Measurements from ENCODE around the gene INSM2. TPM values are rescaled to one million over a fixed set of nuclear protein-coding genes. Genes with fewer than 3 reads are reported as not detected.

INSM2 gene
- total RNA-seq, 2 donors from 2014 or later = not detected

DNA sequence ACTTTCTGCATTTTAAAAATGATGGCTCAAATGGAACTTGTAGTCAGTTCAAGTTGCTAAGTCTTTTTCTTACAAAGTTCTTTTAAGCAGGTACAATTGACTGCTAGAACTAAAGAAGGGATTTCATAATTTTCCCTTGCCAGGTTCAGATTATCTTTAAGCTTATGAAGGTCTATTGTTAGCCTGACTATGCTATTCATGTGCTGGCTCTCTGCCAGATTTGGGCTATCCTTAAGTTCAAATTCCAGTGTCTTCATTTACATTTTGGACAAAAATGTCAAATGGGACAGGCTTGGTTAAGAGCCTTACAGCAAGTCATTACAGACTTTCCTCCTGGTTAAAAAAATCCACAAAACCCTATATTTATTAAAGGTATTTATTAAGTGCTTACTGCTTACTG lies 42.3 kb downstream of the INSM2 start:
- Histone ChIP-seq H3K36me3 (peaks cover 4% of the 10 kb centered on the region), H3K27ac (no peak overlapping the region), H3K4me3 (no peak overlapping the region), H3K27me3 (replicated peaks; ENCODE audit: insufficient read depth) (no peaks in the 10 kb centered on the region), H3K4me1 (ENCODE audit: control insufficient read depth in 1 of 2, low read depth in 2 of 2) (no peaks in the 10 kb centered on the region), H3K9me3 (no peaks in the 10 kb centered on the region)
- ATAC-seq (ENCODE audit: insufficient number of reproducible peaks, low FRiP score, low read depth) = no peak
- TF ChIP-seq, protein P1, sequence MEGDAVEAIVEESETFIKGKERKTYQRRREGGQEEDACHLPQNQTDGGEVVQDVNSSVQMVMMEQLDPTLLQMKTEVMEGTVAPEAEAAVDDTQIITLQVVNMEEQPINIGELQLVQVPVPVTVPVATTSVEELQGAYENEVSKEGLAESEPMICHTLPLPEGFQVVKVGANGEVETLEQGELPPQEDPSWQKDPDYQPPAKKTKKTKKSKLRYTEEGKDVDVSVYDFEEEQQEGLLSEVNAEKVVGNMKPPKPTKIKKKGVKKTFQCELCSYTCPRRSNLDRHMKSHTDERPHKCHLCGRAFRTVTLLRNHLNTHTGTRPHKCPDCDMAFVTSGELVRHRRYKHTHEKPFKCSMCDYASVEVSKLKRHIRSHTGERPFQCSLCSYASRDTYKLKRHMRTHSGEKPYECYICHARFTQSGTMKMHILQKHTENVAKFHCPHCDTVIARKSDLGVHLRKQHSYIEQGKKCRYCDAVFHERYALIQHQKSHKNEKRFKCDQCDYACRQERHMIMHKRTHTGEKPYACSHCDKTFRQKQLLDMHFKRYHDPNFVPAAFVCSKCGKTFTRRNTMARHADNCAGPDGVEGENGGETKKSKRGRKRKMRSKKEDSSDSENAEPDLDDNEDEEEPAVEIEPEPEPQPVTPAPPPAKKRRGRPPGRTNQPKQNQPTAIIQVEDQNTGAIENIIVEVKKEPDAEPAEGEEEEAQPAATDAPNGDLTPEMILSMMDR (IDR thresholded peaks at IDR 0.05) = no peak
- no peak for DNase-seq (ENCODE audit: low spot score)

DNA sequence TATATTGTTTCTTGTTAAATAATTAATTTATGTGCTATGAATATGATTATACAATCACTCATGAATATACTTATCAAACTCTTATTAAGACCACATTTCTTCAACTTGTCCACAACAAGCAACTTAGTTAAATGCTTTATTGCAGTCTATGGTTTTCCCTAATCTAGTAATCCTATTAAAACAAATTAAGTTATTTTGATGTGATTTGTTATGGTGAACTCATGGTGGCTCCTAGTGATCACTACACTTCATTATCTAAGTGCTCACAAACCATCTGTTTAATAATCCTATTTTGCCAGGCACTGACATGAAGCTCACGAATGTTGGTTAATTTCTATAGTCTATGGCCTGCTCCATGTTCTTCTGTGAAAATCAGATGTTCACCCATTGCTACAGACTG lies 42.9 kb downstream of the INSM2 start:
- TF ChIP-seq, protein P1 (IDR thresholded peaks at IDR 0.05) = no peak
- H3K4me1 ChIP-seq (ENCODE audit: control insufficient read depth in 1 of 2, low read depth in 2 of 2) = no peaks in the 10 kb centered on the region
- H3K9me3 ChIP-seq = no peaks in the 10 kb centered on the region
- no peak overlapping the region for H3K27ac ChIP-seq
- H3K36me3 ChIP-seq = peaks cover 4% of the 10 kb centered on the region
- ATAC-seq (ENCODE audit: insufficient number of reproducible peaks, low FRiP score, low read depth) = no peak
- no peak for DNase-seq (ENCODE audit: low spot score)
- no peaks in the 10 kb centered on the region for H3K27me3 ChIP-seq (replicated peaks; ENCODE audit: insufficient read depth)
- H3K4me3 ChIP-seq = no peak overlapping the region

DNA sequence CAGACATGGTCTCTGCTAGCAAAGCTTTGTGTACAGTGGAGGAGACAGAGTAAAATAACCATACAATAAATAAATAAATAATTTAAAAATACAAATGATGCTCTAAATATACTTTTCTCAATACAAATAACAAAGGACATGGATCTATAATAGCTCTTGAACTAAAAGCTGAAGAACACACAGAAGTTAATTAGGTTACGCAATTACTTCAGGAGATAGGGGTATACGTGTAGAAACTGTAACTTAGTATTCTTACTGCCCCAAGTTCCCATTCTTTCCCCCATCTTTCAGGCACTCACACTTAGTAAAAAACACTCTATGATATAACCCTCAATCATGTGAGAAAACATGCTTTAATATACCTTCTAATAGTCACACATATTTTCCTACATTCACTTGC lies 44.2 kb downstream of the INSM2 start:
- DNase-seq (ENCODE audit: low spot score) (no peak), ATAC-seq (ENCODE audit: insufficient number of reproducible peaks, low FRiP score, low read depth) (no peak)
- no peaks in the 10 kb centered on the region for H3K27me3 ChIP-seq (replicated peaks; ENCODE audit: insufficient read depth)
- H3K27ac ChIP-seq = no peak overlapping the region
- H3K4me1 ChIP-seq (ENCODE audit: control insufficient read depth in 1 of 2, low read depth in 2 of 2) = no peaks in the 10 kb centered on the region
- H3K9me3 ChIP-seq = no peaks in the 10 kb centered on the region
- H3K36me3 ChIP-seq = peaks cover 4% of the 10 kb centered on the region
- TF ChIP-seq, protein P1 (IDR thresholded peaks at IDR 0.05) = no peak
- no peak overlapping the region for H3K4me3 ChIP-seq

DNA sequence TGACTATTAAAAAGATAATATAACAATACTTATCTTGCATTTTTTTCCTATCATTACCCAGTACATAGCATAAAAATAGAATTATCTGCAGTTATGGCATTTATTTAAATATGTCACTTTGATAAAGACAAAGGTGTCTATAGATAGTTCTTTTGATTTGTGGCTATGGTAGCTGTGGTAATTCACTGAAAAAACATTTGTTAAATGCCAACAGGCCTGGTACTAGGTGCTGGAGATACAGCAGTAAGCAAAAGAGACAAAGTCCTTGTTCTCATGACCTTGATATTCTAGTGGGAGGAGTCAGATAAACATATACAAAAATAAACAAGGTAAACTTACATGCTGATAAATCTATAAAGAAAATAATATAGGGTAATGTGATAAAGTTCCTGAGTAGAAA lies 44.7 kb downstream of the INSM2 start:
- TF ChIP-seq, protein P1 (IDR thresholded peaks at IDR 0.05) = no peak
- ATAC-seq (ENCODE audit: insufficient number of reproducible peaks, low FRiP score, low read depth) = no peak
- Histone ChIP-seq H3K27me3 (replicated peaks; ENCODE audit: insufficient read depth) (no peaks in the 10 kb centered on the region), H3K4me3 (no peak overlapping the region), H3K27ac (no peak overlapping the region), H3K4me1 (ENCODE audit: control insufficient read depth in 1 of 2, low read depth in 2 of 2) (no peaks in the 10 kb centered on the region), H3K9me3 (no peaks in the 10 kb centered on the region), H3K36me3 (peaks cover 4% of the 10 kb centered on the region)
- DNase-seq (ENCODE audit: low spot score) = no peak

Other genes starting within 250 kb of the INSM2 start
- 100 to 1,000 TPM in 1 of 2 donors, 10 to 100 TPM in 1; 56.5 to 119 TPM for gene PSMA6, start 241.8 kb upstream of the INSM2 start, total RNA-seq
- 100 to 1,000 TPM; 366 to 378 TPM for gene NFKBIA, start 129.4 kb upstream of the INSM2 start, total RNA-seq